ENCODE measurements around the gene XPO4.
"Not testable (repeated sequence)": the region's sequence is repeated elsewhere in the genome, so short reads cannot be mapped to it uniquely, and the experiment has no call there.

The XPO4 gene

GRCh38 chr13:20773194-20774080 is 129.1 kb downstream of the XPO4 start, which contains the start of gene EEF1AKMT1:
Gene EEF1AKMT1 (minus strand): TSS chr13:20773961. CDS start chr13:20757598, 16,363 bp downstream.
- H3K27me3 ChIP-seq (ENCODE audit: control insufficient read depth, insufficient read depth, low read length, poor library complexity, severe bottlenecking): no peaks in the 10 kb centered on the region
- H3K4me1 ChIP-seq (ENCODE audit: control insufficient read depth, insufficient read depth, low read length): peaks cover 10% of the 10 kb centered on the region
- H3K4me3 ChIP-seq (ENCODE audit: insufficient read depth, low read depth, low read length): peak within 1 kb of the TSS; percentile 77
- no peaks in the 10 kb centered on the region for H3K9me3 ChIP-seq (ENCODE audit: control insufficient read depth, low read length)
- 2 to 3% methylated on average over 72 of the region's 72 CpGs for WGBS, 2 experiments
- peaks cover 10% of the 10 kb centered on the region for H3K36me3 ChIP-seq (ENCODE audit: control insufficient read depth, insufficient read depth, low read length)
- H3K27ac ChIP-seq (ENCODE audit: insufficient read depth, low read depth, low read length, poor library complexity, severe bottlenecking): peak within 1 kb of the TSS; percentile 68

- Histone ChIP-seq H3K9me3 (ENCODE audit: control insufficient read depth, low read length) (no peaks in the 10 kb centered on the region), H3K27ac (ENCODE audit: insufficient read depth, low read depth, low read length, poor library complexity, severe bottlenecking) (no peak overlapping the region), H3K36me3 (ENCODE audit: control insufficient read depth, insufficient read depth, low read length) (peaks cover 10% of the 10 kb centered on the region), H3K27me3 (ENCODE audit: control insufficient read depth, insufficient read depth, low read length, poor library complexity, severe bottlenecking) (no peaks in the 10 kb centered on the region), H3K4me1 (ENCODE audit: control insufficient read depth, insufficient read depth, low read length) (peaks cover 10% of the 10 kb centered on the region), H3K4me3 (ENCODE audit: insufficient read depth, low read depth, low read length) (peak overlapping the region; percentile 77)
- 86 to 88% methylated on average over 10 of the region's 10 CpGs for WGBS, 2 experiments
Observed at GRCh38 chr13:20772401-20773131, 130.0 kb downstream of the XPO4 start.

DNA sequence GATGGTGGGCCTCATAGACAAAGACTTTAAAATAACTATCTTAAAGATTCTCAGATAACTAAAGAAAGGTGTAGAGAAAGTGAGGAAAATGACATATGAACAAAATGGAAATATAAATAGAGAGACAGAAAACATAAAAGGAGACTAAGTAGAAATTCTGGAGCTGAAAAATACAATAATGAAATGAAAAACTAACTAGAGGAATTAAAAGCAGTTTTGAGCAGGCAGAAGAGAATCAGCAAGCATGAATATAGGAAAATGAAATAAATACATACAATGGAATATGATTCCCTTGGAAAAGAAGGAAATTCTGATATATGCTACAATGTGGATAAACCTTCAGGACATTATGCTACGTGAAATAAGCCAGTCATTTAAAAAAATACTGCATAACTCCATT is 132.7 kb downstream of the XPO4 start:
- Histone ChIP-seq H3K27me3 (ENCODE audit: control insufficient read depth, insufficient read depth, low read length, poor library complexity, severe bottlenecking) (no peaks in the 10 kb centered on the region), H3K4me1 (ENCODE audit: control insufficient read depth, insufficient read depth, low read length) (peaks cover 10% of the 10 kb centered on the region), H3K36me3 (ENCODE audit: control insufficient read depth, insufficient read depth, low read length) (peaks cover 10% of the 10 kb centered on the region), H3K9me3 (ENCODE audit: control insufficient read depth, low read length) (no peaks in the 10 kb centered on the region), H3K27ac (ENCODE audit: insufficient read depth, low read depth, low read length, poor library complexity, severe bottlenecking) (no peak overlapping the region), H3K4me3 (ENCODE audit: insufficient read depth, low read depth, low read length) (no peak overlapping the region)
- no CpG with 5 or more reads among the region's 1 CpG for WGBS, 2 experiments

- peaks cover 10% of the 10 kb centered on the region for H3K4me1 ChIP-seq (ENCODE audit: control insufficient read depth, insufficient read depth, low read length)
- H3K4me3 ChIP-seq (ENCODE audit: insufficient read depth, low read depth, low read length): no peak overlapping the region
- no peak overlapping the region for H3K27ac ChIP-seq (ENCODE audit: insufficient read depth, low read depth, low read length, poor library complexity, severe bottlenecking)
- 57 to 61% methylated on average over 1 to 2 of the region's 2 CpGs for WGBS, 2 experiments
- H3K36me3 ChIP-seq (ENCODE audit: control insufficient read depth, insufficient read depth, low read length): peaks cover 10% of the 10 kb centered on the region
- H3K27me3 ChIP-seq (ENCODE audit: control insufficient read depth, insufficient read depth, low read length, poor library complexity, severe bottlenecking): no peaks in the 10 kb centered on the region
- H3K9me3 ChIP-seq (ENCODE audit: control insufficient read depth, low read length): no peaks in the 10 kb centered on the region
Observed at GRCh38 chr13:20769091-20769490, 133.5 kb downstream of the XPO4 start.

GRCh38 chr13:20767309-20767943 is 135.1 kb downstream of the XPO4 start:
- Histone ChIP-seq H3K9me3 (ENCODE audit: control insufficient read depth, low read length) (no peaks in the 10 kb centered on the region), H3K4me1 (ENCODE audit: control insufficient read depth, insufficient read depth, low read length) (peaks cover 3% of the 10 kb centered on the region), H3K4me3 (ENCODE audit: insufficient read depth, low read depth, low read length) (no peak overlapping the region), H3K27me3 (ENCODE audit: control insufficient read depth, insufficient read depth, low read length, poor library complexity, severe bottlenecking) (no peaks in the 10 kb centered on the region), H3K27ac (ENCODE audit: insufficient read depth, low read depth, low read length, poor library complexity, severe bottlenecking) (no peak overlapping the region), H3K36me3 (ENCODE audit: control insufficient read depth, insufficient read depth, low read length) (peaks cover 10% of the 10 kb centered on the region)
- WGBS, 2 experiments: 92 to 95% methylated on average over 1 to 2 of the region's 2 CpGs

DNA sequence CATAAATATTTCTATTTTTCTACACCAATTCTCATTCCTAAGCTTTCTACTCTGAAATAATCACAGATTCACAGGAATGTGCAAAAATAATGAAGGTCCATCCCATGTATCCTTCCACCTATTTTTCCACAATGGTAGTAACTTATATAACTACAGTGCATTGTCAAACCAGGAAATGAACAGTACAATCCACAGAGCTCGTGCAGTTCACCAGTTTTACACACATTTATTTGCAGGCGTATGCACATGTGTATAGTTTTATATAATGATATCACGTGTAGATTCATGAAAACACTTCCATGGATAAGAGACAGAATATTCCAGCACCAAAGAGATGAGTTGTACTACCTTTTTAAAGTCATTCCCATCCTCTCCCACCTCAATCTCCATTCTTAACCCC is 141.7 kb downstream of the XPO4 start:
- H3K4me1 ChIP-seq (ENCODE audit: control insufficient read depth, insufficient read depth, low read length): no peaks in the 10 kb centered on the region
- 92 to 93% methylated on average over 3 of the region's 3 CpGs for WGBS, 2 experiments
- no peak overlapping the region for H3K27ac ChIP-seq (ENCODE audit: insufficient read depth, low read depth, low read length, poor library complexity, severe bottlenecking)
- H3K9me3 ChIP-seq (ENCODE audit: control insufficient read depth, low read length): peaks cover 2% of the 10 kb centered on the region
- no peaks in the 10 kb centered on the region for H3K36me3 ChIP-seq (ENCODE audit: control insufficient read depth, insufficient read depth, low read length)
- no peak overlapping the region for H3K4me3 ChIP-seq (ENCODE audit: insufficient read depth, low read depth, low read length)
- H3K27me3 ChIP-seq (ENCODE audit: control insufficient read depth, insufficient read depth, low read length, poor library complexity, severe bottlenecking): no peaks in the 10 kb centered on the region

DNA sequence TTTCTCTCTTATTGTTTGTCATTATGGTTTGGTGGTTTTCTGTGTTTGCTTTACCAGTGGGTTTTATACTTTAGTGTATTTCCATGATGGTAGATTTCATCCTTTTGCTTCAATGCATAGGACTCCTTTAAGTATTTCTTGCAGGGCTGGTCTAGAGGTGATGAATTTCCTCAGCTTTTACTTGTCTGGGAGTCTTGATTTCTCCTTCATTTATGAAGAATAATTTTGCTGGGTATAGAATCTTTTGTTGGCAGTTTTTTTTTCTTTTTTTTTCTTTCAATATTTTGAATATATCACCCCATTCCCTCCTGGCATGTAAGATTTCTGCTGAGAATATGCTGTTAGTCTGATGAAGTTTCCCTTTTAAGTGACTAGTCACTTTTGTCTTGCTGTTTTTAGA is 148.5 kb downstream of the XPO4 start:
- Histone ChIP-seq H3K4me1 (ENCODE audit: control insufficient read depth, insufficient read depth, low read length) (no peaks in the 10 kb centered on the region), H3K9me3 (ENCODE audit: control insufficient read depth, low read length) (peaks cover 6% of the 10 kb centered on the region), H3K36me3 (ENCODE audit: control insufficient read depth, insufficient read depth, low read length) (peaks cover 4% of the 10 kb centered on the region), H3K27me3 (ENCODE audit: control insufficient read depth, insufficient read depth, low read length, poor library complexity, severe bottlenecking) (no peaks in the 10 kb centered on the region), H3K27ac (ENCODE audit: insufficient read depth, low read depth, low read length, poor library complexity, severe bottlenecking) (no peak overlapping the region), H3K4me3 (ENCODE audit: insufficient read depth, low read depth, low read length) (no peak overlapping the region)

GRCh38 chr13:20749377-20749776 is 153.2 kb downstream of the XPO4 start:
- H3K4me3 ChIP-seq (ENCODE audit: insufficient read depth, low read depth, low read length): no peak overlapping the region
- no peaks in the 10 kb centered on the region for H3K4me1 ChIP-seq (ENCODE audit: control insufficient read depth, insufficient read depth, low read length)
- H3K27ac ChIP-seq (ENCODE audit: insufficient read depth, low read depth, low read length, poor library complexity, severe bottlenecking): no peak overlapping the region
- 89 to 100% methylated on average over 1 of the region's 1 CpG for WGBS, 2 experiments
- H3K27me3 ChIP-seq (ENCODE audit: control insufficient read depth, insufficient read depth, low read length, poor library complexity, severe bottlenecking): no peaks in the 10 kb centered on the region
- peaks cover 4% of the 10 kb centered on the region for H3K36me3 ChIP-seq (ENCODE audit: control insufficient read depth, insufficient read depth, low read length)
- H3K9me3 ChIP-seq (ENCODE audit: control insufficient read depth, low read length): peaks cover 4% of the 10 kb centered on the region

GRCh38 chr13:20743830-20744404 is 158.6 kb downstream of the XPO4 start:
- H3K27ac ChIP-seq (ENCODE audit: insufficient read depth, low read depth, low read length, poor library complexity, severe bottlenecking); H3K27me3 ChIP-seq (ENCODE audit: control insufficient read depth, insufficient read depth, low read length, poor library complexity, severe bottlenecking); H3K4me3 ChIP-seq (ENCODE audit: insufficient read depth, low read depth, low read length); H3K9me3 ChIP-seq (ENCODE audit: control insufficient read depth, low read length); H3K4me1 ChIP-seq (ENCODE audit: control insufficient read depth, insufficient read depth, low read length); H3K36me3 ChIP-seq (ENCODE audit: control insufficient read depth, insufficient read depth, low read length): not testable (repeated sequence)
- 83 to 96% methylated on average over 4 of the region's 4 CpGs for WGBS, 2 experiments

DNA sequence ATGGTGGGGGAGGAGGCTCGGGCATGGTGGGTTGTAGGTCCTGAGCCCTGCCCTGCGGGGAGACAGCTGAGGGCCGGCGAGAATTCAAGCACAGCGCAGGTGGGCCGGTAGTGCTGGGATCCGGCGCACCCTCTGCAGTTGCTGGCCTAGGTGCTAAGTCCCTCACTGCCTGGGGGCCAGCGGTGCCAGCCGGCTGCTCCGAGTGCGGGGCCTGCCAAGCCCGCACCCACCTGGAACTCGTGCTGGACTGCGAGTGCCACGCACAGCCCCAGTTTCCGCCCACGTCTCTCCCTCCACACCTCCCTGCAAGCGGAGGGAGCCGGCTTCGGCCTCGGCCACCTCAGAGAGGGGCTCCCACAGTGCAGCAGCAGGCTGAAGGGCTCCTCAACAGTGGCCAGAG is 162.5 kb downstream of the XPO4 start:
- Histone ChIP-seq H3K4me3 (ENCODE audit: insufficient read depth, low read depth, low read length) (no peak overlapping the region), H3K9me3 (ENCODE audit: control insufficient read depth, low read length) (no peaks in the 10 kb centered on the region), H3K4me1 (ENCODE audit: control insufficient read depth, insufficient read depth, low read length) (no peaks in the 10 kb centered on the region), H3K36me3 (ENCODE audit: control insufficient read depth, insufficient read depth, low read length) (no peaks in the 10 kb centered on the region), H3K27ac (ENCODE audit: insufficient read depth, low read depth, low read length, poor library complexity, severe bottlenecking) (no peak overlapping the region), H3K27me3 (ENCODE audit: control insufficient read depth, insufficient read depth, low read length, poor library complexity, severe bottlenecking) (no peaks in the 10 kb centered on the region)
- 96% methylated on average over 22 of the region's 22 CpGs for WGBS, 2 experiments
